Measurements from ENCODE around the gene FAM81B.

FAM81B gene

GRCh38 chr5:95484421-95484820 is 93.3 kb downstream of the FAM81B start:
- no peak for DNase-seq

- DNase-seq: no peak
These were observed 95.0 kb downstream of the FAM81B start for GRCh38 chr5:95486191-95486590.

DNA sequence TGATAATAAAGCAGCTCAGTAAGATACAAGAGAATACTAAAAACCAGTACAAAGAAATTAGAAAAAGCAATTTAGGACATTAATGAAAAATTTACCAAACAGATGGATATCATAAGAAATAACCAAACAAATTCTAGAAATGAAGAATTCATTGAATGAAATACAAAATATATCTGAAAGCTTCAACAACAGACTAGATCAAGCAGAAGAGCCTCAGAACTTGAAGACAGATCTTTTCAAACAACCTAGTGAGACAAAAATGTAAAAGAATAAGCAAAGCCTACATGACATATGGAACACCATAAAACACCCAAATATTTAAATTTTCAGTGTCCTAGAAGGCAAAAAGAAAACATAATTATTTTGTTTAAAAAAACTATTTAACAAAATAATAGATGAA is 96.7 kb downstream of the FAM81B start:
- DNase-seq: no peak

Measured in NCI-H1417 treated with DMSO at 0.1 percent for 48 hours (cell line).